IMR-90 (cell line): Measurements from ENCODE around the gene KNCN. TPM values are rescaled to one million over a fixed set of nuclear protein-coding genes. Genes with fewer than 3 reads are reported as not detected.

Experiments
- ATAC-seq: fragments of 200-7000 bp; cut with Tn5 transposase; 2 replicates; pipeline ENCODE4 v1.9.1; 2020; ENCODE audit warnings: low read depth, mild to moderate bottlenecking, moderate library complexity
- BruUV-seq: library from RNA; stranded (reverse); fragments of 400-500 nt; replicated peaks from 2 replicates; lab custom pipeline; 2021; lab: Mats Ljungman, UMichigan
- CTCF ChIA-PET: fragments of 300-600 bp; formaldehyde crosslinking; extraction: SDS; loops from one replicate; lab custom pipeline; 2021; ENCODE audit warnings: antibody characterized with exemption; lab: Yijun Ruan, JAX
- POLR2A ChIA-PET: fragments of 300-600 bp; sonication (Branson Sonifier 250); formaldehyde crosslinking; loops from one replicate; lab custom pipeline; 2022; ENCODE audit warnings: antibody characterized with exemption; ENCODE audit not compliant: unreplicated experiment; lab: Charles Lee
- DNase-seq: peaks from one replicate; pipeline ENCODE4 v3.0.0; 2013
- H2AFZ ChIP-seq: replicated peaks from 2 replicates; pipeline ENCODE3; 2013; ENCODE audit warnings: low read length, mild to moderate bottlenecking; ENCODE audit not compliant: poor library complexity
- H2AK5ac ChIP-seq: 2 replicates; pipeline ENCODE4 v1.6.1; 2013; ENCODE audit warnings: low read depth, low read length, inconsistent platforms
- H2AK9ac ChIP-seq: replicated peaks from 2 replicates; pipeline ENCODE3; 2013; ENCODE audit warnings: mild to moderate bottlenecking, low read depth, low read length, moderate library complexity; ENCODE audit not compliant: poor library complexity
- H2BK120ac ChIP-seq: 2 replicates; pipeline ENCODE4 v1.6.1; 2013; ENCODE audit warnings: low read depth, low read length, inconsistent platforms
- H2BK15ac ChIP-seq: 3 replicates; pipeline ENCODE4 v1.6.1; 2013; ENCODE audit warnings: low read depth, low read length, inconsistent platforms
- H2BK20ac ChIP-seq: 2 replicates; pipeline ENCODE4 v1.6.1; 2013; ENCODE audit warnings: low read depth, mild to moderate bottlenecking, inconsistent platforms, low read length, moderate library complexity
- H2BK5ac ChIP-seq: 2 replicates; pipeline ENCODE4 v1.6.1; 2013; ENCODE audit warnings: mild to moderate bottlenecking, low read depth, low read length, inconsistent platforms; ENCODE audit not compliant: poor library complexity, severe bottlenecking
- H3K14ac ChIP-seq: replicated peaks from 2 replicates; pipeline ENCODE4 v1.6.1; 2013; ENCODE audit warnings: low read depth, low read length, inconsistent platforms
- H3K18ac ChIP-seq: 2 replicates; pipeline ENCODE4 v1.6.1; 2013; ENCODE audit warnings: low read depth, low read length, control low read depth
- H3K23ac ChIP-seq: 2 replicates; pipeline ENCODE4 v1.6.1; 2013; ENCODE audit warnings: low read depth, low read length, inconsistent platforms
- H3K27ac ChIP-seq: 2 replicates; pipeline ENCODE4 v1.5.1; 2013; ENCODE audit warnings: mild to moderate bottlenecking, control low read depth, low read length; ENCODE audit not compliant: insufficient read depth
- H3K27me3 ChIP-seq: 2 replicates; pipeline ENCODE4 v1.6.1; 2013; ENCODE audit warnings: low read length; ENCODE audit not compliant: control insufficient read depth, insufficient read depth
- H3K36me3 ChIP-seq: 2 replicates; pipeline ENCODE4 v1.6.1; 2013; ENCODE audit warnings: low read length, mixed read lengths; ENCODE audit not compliant: control insufficient read depth, insufficient read depth
- H3K4ac ChIP-seq: 2 replicates; pipeline ENCODE4 v1.6.1; 2013; ENCODE audit warnings: low read depth, low read length, inconsistent platforms
- H3K4me1 ChIP-seq: 2 replicates; pipeline ENCODE4 v1.6.1; 2013; ENCODE audit warnings: low read length, mixed read lengths; ENCODE audit not compliant: control insufficient read depth, insufficient read depth
- H3K4me2 ChIP-seq: 2 replicates; pipeline ENCODE4 v1.6.1; 2013; ENCODE audit warnings: low read depth, mild to moderate bottlenecking, control low read depth, low read length, moderate library complexity
- H3K4me3 ChIP-seq: 2 replicates; pipeline ENCODE4 v1.5.1; 2013; ENCODE audit warnings: low read depth, mild to moderate bottlenecking, control low read depth, low read length, moderate library complexity; ENCODE audit not compliant: insufficient read depth
- H3K56ac ChIP-seq: 2 replicates; pipeline ENCODE4 v1.6.1; 2013; ENCODE audit warnings: low read length, inconsistent platforms; ENCODE audit not compliant: insufficient read depth; ENCODE audit errors: extremely low read depth
- H3K79me1 ChIP-seq, 2 experiments: 2 replicates each; pipeline ENCODE4 v1.6.1; 2013; ENCODE audit warnings: low read length in 2 of 2, inconsistent platforms in 1 of 2, low read depth in 1 of 2
- H3K9ac ChIP-seq: 2 replicates; pipeline ENCODE4 v1.6.1; 2013; ENCODE audit warnings: low read depth, low read length, control low read depth
- H3K9me1 ChIP-seq: 2 replicates; pipeline ENCODE4 v1.6.1; 2013; ENCODE audit warnings: low read length, inconsistent platforms; ENCODE audit not compliant: insufficient read depth
- H3K9me3 ChIP-seq: 2 replicates; pipeline ENCODE4 v1.6.1; 2013; ENCODE audit warnings: low read length; ENCODE audit not compliant: control insufficient read depth, insufficient read depth
- H4K20me1 ChIP-seq: 2 replicates; pipeline ENCODE4 v1.6.1; 2013; ENCODE audit warnings: low read length, inconsistent platforms; ENCODE audit not compliant: insufficient read depth
- H4K5ac ChIP-seq: 2 replicates; pipeline ENCODE4 v1.6.1; 2013; ENCODE audit warnings: mild to moderate bottlenecking, low read depth, low read length, control low read depth
- H4K8ac ChIP-seq, 2 experiments: 2 replicates each; pipeline ENCODE4 v1.6.1; 2013; ENCODE audit warnings: low read depth in 2 of 2, low read length in 2 of 2, control low read depth in 1 of 2, inconsistent platforms in 1 of 2
- H4K91ac ChIP-seq: 2 replicates; pipeline ENCODE4 v1.6.1; 2013; ENCODE audit warnings: low read depth, low read length, inconsistent platforms; ENCODE audit not compliant: insufficient read depth
- BHLHE40 ChIP-seq: fragments of 150-350 bp; IDR thresholded peaks from 2 replicates; pipeline ENCODE4 v1.6.1; 2016; ENCODE audit warnings: mild to moderate bottlenecking, low read depth, low read length
- CEBPB ChIP-seq: IDR thresholded peaks from 2 replicates; pipeline ENCODE4 v1.6.1; 2012; ENCODE audit warnings: low read depth, low read length, improper control_type of control experiment
- CHD1 ChIP-seq: IDR thresholded peaks from 2 replicates; pipeline ENCODE4 v1.6.1; 2012; ENCODE audit warnings: low read depth, low read length, improper control_type of control experiment
- FOS ChIP-seq: fragments of 150-350 bp; IDR thresholded peaks from 2 replicates; pipeline ENCODE4 v1.6.1; 2016; ENCODE audit warnings: low read depth, low read length
- MAZ ChIP-seq: IDR thresholded peaks from 2 replicates; pipeline ENCODE4 v1.6.1; 2012; ENCODE audit warnings: low read depth, mild to moderate bottlenecking, low read length, improper control_type of control experiment, moderate library complexity, borderline replicate concordance
- MXI1 ChIP-seq: IDR thresholded peaks from 2 replicates; pipeline ENCODE4 v1.6.1; 2012; ENCODE audit warnings: low read depth, mild to moderate bottlenecking, low read length, moderate library complexity, borderline replicate concordance
- NFE2L2 ChIP-seq: fragments of 150-350 bp; IDR thresholded peaks from 2 replicates; pipeline ENCODE4 v1.6.1; 2016; ENCODE audit warnings: low read depth, mild to moderate bottlenecking, low read length
- POLR2A ChIP-seq: IDR thresholded peaks from 2 replicates; pipeline ENCODE4 v1.6.1; 2012; ENCODE audit warnings: mild to moderate bottlenecking, low read depth, low read length
- RAD21 ChIP-seq: IDR thresholded peaks from 2 replicates; pipeline ENCODE4 v1.6.1; 2012; ENCODE audit warnings: low read length, improper control_type of control experiment
- RCOR1 ChIP-seq: IDR thresholded peaks from 2 replicates; pipeline ENCODE4 v1.6.1; 2012; ENCODE audit warnings: mild to moderate bottlenecking, low read length, improper control_type of control experiment; ENCODE audit not compliant: insufficient replicate concordance
- RFX5 ChIP-seq: IDR thresholded peaks from 2 replicates; pipeline ENCODE4 v1.8.0; 2012; ENCODE audit warnings: low read depth, mild to moderate bottlenecking, low read length, moderate library complexity
- SMC3 ChIP-seq: fragments of 150-350 bp; IDR thresholded peaks from 2 replicates; pipeline ENCODE4 v1.6.1; 2016; ENCODE audit warnings: low read depth, mild to moderate bottlenecking, antibody characterized with exemption, low read length, moderate library complexity
- WGBS, 2 experiments: methylation state at CpG; one replicate each; pipeline versions ENCODE4 v1.1.5 to v1.1.7; 2013; ENCODE audit warnings: missing lambda C conversion rate in 2 of 2; ENCODE audit not compliant: insufficient read length in 1 of 2; ENCODE audit errors: extremely low coverage in 2 of 2; 5-methylcytosine and 5-hydroxymethylcytosine counted together
- dilution Hi-C: fragments of 300-500 bp; cut with HindIII; formaldehyde crosslinking; loops from one replicate; pipeline ENCODE4 v1.14.3; 2018; ENCODE audit warnings: low sequenced_read_pairs; ENCODE audit not compliant: unreplicated experiment
- in situ Hi-C: fragments of 300-500 bp; cut with MboI; formaldehyde crosslinking; loops from 3 replicates; pipeline ENCODE4 v1.14.3; 2019; ENCODE audit warnings: low sequenced_read_pairs, inconsistent platforms, mixed read lengths
- intact Hi-C: fragments of 100-400 bp; cut with micrococcal nuclease; formaldehyde crosslinking; loops from 2 replicates; pipeline ENCODE4 v1.10.0; 2022
- polyA plus RNA-seq, 3 experiments: library from polyadenylated mRNA; depleted of rRNA; stranded (reverse); fragments of >200 nt; gene quantifications; 2 replicates each; pipeline ENCODE4 v1.2.3, GENCODE V29; 2012; ENCODE audit warnings: low replicate concordance in 1 of 3
- total RNA-seq: library from RNA; depleted of rRNA; stranded (reverse); fragments of >200 nt; gene quantifications from 2 replicates; pipeline ENCODE4 v1.2.3, GENCODE V29; 2012
- TF ChIP-seq, protein P1 (sequence below): fragments of 150-350 bp; IDR thresholded peaks from 2 replicates; pipeline ENCODE4 v1.6.1; 2017; ENCODE audit warnings: mild to moderate bottlenecking, antibody characterized with exemption, low read length, low read depth
- TF ChIP-seq, protein P2 (sequence below): fragments of 150-350 bp; IDR thresholded peaks from 2 replicates; pipeline ENCODE4 v1.6.1; 2016; ENCODE audit warnings: low read depth, mild to moderate bottlenecking, low read length, moderate library complexity, borderline replicate concordance
- TF ChIP-seq, protein P3 (sequence below): conservative IDR thresholded peaks from 2 replicates; pipeline ENCODE4 v1.5.1; 2012; ENCODE audit warnings: mild to moderate bottlenecking, low read depth, low read length, improper control_type of control experiment

The KNCN gene
- total and polyA plus RNA-seq, 2 of the 4 experiments (the other 2 are of a cell fraction), result not detected

DNA sequence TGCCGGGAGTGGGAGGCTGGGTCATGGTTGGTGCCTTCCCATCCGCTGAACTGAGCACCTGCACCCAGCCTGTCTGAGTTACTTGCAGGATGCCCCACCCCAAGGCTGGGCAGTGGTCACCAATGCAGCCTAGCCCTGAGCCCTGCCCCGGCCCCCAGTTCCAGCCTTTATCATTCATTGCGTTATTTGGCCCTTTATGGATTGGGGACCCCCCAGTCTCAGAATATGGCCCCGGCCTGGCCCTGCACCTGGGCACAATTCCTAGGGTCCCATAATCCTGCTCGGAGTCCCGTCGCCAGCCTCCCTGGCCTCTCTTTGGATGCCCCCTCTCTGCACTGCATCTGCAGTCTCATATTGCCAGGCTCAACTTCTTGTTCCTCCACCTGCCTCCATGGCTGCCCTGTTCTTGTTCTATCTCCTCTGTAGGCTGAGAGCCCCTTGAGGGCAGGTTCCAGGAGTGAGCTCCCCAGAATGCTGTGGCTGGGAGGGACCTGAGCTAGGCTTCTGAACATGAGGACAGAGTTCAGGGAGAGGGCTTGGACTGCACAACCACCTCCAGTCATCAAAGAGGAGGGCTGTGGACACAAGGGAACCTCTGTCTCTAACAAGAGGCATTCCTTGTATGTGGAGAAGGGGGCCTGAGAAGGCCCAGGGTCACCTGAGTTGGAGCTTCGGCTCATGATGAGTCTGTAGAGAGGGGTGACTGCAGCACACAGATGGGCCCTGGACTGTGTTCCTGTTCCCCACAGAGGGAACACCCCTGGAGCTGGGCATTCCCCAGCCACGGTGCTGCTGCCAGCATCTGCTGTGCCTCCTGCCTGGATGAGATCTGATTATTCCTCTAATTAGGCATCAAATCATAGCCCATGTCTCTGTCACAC, 1.1 kb upstream of the KNCN start:
- H2AFZ ChIP-seq, result no peak overlapping the region
- no peak for DNase-seq
- no peak overlapping the region for H2BK5ac ChIP-seq
- no peaks in the 10 kb centered on the region for H3K4me1 ChIP-seq
- no peaks in the 10 kb centered on the region for H3K9me3 ChIP-seq
- no peaks in the 10 kb centered on the region for H3K36me3 ChIP-seq
- dilution Hi-C loops (no loop called here), in situ Hi-C loops (no loop called here), intact Hi-C loops (no loop called here)
- H2AK5ac ChIP-seq, result no peak overlapping the region
- no peak overlapping the region for H2AK9ac ChIP-seq
- peaks cover 33% of the 10 kb centered on the region for H3K27me3 ChIP-seq
- H3K18ac ChIP-seq, result no peak overlapping the region
- no peaks in the 10 kb centered on the region for H3K79me1 ChIP-seq
- no peak overlapping the region for H3K4me3 ChIP-seq
- H3K14ac ChIP-seq, result no peak overlapping the region
- H4K20me1 ChIP-seq, result no peaks in the 10 kb centered on the region
- POLR2A ChIA-PET, result no interaction called here
- no peak overlapping the region for H3K27ac ChIP-seq
- H3K9me1 ChIP-seq, result no peaks in the 10 kb centered on the region; the same call in 1 of the 2 replicates
- no peak overlapping the region for H3K23ac ChIP-seq
- CTCF ChIA-PET, result no interaction called here
- no peak overlapping the region for H2BK15ac ChIP-seq
- no peak overlapping the region for H4K91ac ChIP-seq
- 61% methylated on average over 7 of the region's 10 CpGs; no CpG with 5 or more reads in 1 of the 2 experiments for WGBS, 2 experiments
- no peak overlapping the region for H3K4ac ChIP-seq
- no peak overlapping the region for H3K56ac ChIP-seq
- no peak overlapping the region for H2BK120ac ChIP-seq
- no peak overlapping the region for H3K4me2 ChIP-seq
- H3K9ac ChIP-seq, result no peak overlapping the region
- no peak for ATAC-seq
- H4K8ac ChIP-seq, result no peak overlapping the region
- no peak overlapping the region for H2BK20ac ChIP-seq
- BruUV-seq, result no TSS peak
- no peak overlapping the region for H4K5ac ChIP-seq
- no peak for TF ChIP-seq MXI1
- TF ChIP-seq RCOR1, result no peak
- no peak for TF ChIP-seq RFX5
- TF ChIP-seq CEBPB, result no peak
- TF ChIP-seq, protein P1, sequence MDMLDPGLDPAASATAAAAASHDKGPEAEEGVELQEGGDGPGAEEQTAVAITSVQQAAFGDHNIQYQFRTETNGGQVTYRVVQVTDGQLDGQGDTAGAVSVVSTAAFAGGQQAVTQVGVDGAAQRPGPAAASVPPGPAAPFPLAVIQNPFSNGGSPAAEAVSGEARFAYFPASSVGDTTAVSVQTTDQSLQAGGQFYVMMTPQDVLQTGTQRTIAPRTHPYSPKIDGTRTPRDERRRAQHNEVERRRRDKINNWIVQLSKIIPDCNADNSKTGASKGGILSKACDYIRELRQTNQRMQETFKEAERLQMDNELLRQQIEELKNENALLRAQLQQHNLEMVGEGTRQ, result no peak
- no peak for TF ChIP-seq RAD21
- TF ChIP-seq CHD1, result no peak
- no peak for TF ChIP-seq FOS
- no peak for TF ChIP-seq SMC3
- TF ChIP-seq, protein P2, sequence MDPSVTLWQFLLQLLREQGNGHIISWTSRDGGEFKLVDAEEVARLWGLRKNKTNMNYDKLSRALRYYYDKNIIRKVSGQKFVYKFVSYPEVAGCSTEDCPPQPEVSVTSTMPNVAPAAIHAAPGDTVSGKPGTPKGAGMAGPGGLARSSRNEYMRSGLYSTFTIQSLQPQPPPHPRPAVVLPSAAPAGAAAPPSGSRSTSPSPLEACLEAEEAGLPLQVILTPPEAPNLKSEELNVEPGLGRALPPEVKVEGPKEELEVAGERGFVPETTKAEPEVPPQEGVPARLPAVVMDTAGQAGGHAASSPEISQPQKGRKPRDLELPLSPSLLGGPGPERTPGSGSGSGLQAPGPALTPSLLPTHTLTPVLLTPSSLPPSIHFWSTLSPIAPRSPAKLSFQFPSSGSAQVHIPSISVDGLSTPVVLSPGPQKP, result no peak
- no peak for TF ChIP-seq BHLHE40
- no peak for TF ChIP-seq NFE2L2
- no peak for TF ChIP-seq MAZ
- TF ChIP-seq POLR2A, result no peak
- TF ChIP-seq, protein P3, sequence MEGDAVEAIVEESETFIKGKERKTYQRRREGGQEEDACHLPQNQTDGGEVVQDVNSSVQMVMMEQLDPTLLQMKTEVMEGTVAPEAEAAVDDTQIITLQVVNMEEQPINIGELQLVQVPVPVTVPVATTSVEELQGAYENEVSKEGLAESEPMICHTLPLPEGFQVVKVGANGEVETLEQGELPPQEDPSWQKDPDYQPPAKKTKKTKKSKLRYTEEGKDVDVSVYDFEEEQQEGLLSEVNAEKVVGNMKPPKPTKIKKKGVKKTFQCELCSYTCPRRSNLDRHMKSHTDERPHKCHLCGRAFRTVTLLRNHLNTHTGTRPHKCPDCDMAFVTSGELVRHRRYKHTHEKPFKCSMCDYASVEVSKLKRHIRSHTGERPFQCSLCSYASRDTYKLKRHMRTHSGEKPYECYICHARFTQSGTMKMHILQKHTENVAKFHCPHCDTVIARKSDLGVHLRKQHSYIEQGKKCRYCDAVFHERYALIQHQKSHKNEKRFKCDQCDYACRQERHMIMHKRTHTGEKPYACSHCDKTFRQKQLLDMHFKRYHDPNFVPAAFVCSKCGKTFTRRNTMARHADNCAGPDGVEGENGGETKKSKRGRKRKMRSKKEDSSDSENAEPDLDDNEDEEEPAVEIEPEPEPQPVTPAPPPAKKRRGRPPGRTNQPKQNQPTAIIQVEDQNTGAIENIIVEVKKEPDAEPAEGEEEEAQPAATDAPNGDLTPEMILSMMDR, result no peak
